ENCODE data around the gene GPR160.

GPR160 gene

GRCh38 chr3:170044271-170044670 lies 6.5 kb downstream of the GPR160 start:
- H2AFZ ChIP-seq (ENCODE audit: low read length): no peak overlapping the region
- H3K9me3 ChIP-seq (ENCODE audit: insufficient read depth, low read depth, low read length): no peaks in the 10 kb centered on the region
- H4K20me1 ChIP-seq (ENCODE audit: insufficient read depth, low read length, poor library complexity, severe bottlenecking): no peaks in the 10 kb centered on the region
- TF ChIP-seq CTCF (conservative IDR thresholded peaks at IDR 0.05; ENCODE audit: low read length) (no peak), EZH2phosphoT487 (IDR thresholded peaks at IDR 0.05; ENCODE audit: borderline replicate concordance) (no peak)
- H3F3A ChIP-seq (ENCODE audit: low read depth): no peaks in the 10 kb centered on the region
- H3K27me3 ChIP-seq (ENCODE audit: insufficient read depth, low read length, poor library complexity, severe bottlenecking): no peaks in the 10 kb centered on the region
- no peaks in the 10 kb centered on the region for H3K9me2 ChIP-seq (replicated peaks; ENCODE audit: low read depth, low read length)
- H3K79me2 ChIP-seq (ENCODE audit: insufficient read depth, low read length): no peaks in the 10 kb centered on the region
- H3K36me3 ChIP-seq (ENCODE audit: insufficient read depth, low read length): no peaks in the 10 kb centered on the region
- no peak overlapping the region for H3K4me2 ChIP-seq (ENCODE audit: low read depth, low read length, poor library complexity, severe bottlenecking)
- no peaks in the 10 kb centered on the region for H3K4me1 ChIP-seq (ENCODE audit: insufficient read depth, low read length, poor library complexity, severe bottlenecking)
- H3K9ac ChIP-seq (ENCODE audit: low read depth, low read length, poor library complexity, severe bottlenecking): no peak overlapping the region
- H3K4me3 ChIP-seq (ENCODE audit: low read length, poor library complexity, severe bottlenecking): no peak overlapping the region

GRCh38 chr3:170044795-170045244 lies 7.0 kb downstream of the GPR160 start:
- H3K27me3 ChIP-seq (ENCODE audit: insufficient read depth, low read length, poor library complexity, severe bottlenecking): no peaks in the 10 kb centered on the region
- H3K79me2 ChIP-seq (ENCODE audit: insufficient read depth, low read length): no peaks in the 10 kb centered on the region
- no peaks in the 10 kb centered on the region for H3K9me3 ChIP-seq (ENCODE audit: insufficient read depth, low read depth, low read length)
- no peaks in the 10 kb centered on the region for H4K20me1 ChIP-seq (ENCODE audit: insufficient read depth, low read length, poor library complexity, severe bottlenecking)
- H3K9ac ChIP-seq (ENCODE audit: low read depth, low read length, poor library complexity, severe bottlenecking): no peak overlapping the region
- H3K36me3 ChIP-seq (ENCODE audit: insufficient read depth, low read length): no peaks in the 10 kb centered on the region
- TF ChIP-seq EZH2phosphoT487 (IDR thresholded peaks at IDR 0.05; ENCODE audit: borderline replicate concordance): no peak
- no peak for TF ChIP-seq CTCF (conservative IDR thresholded peaks at IDR 0.05; ENCODE audit: low read length)
- no peak overlapping the region for H3K4me3 ChIP-seq (ENCODE audit: low read length, poor library complexity, severe bottlenecking)
- no peaks in the 10 kb centered on the region for H3K4me1 ChIP-seq (ENCODE audit: insufficient read depth, low read length, poor library complexity, severe bottlenecking)
- no peaks in the 10 kb centered on the region for H3K9me2 ChIP-seq (replicated peaks; ENCODE audit: low read depth, low read length)
- H2AFZ ChIP-seq (ENCODE audit: low read length): no peak overlapping the region
- no peak overlapping the region for H3K4me2 ChIP-seq (ENCODE audit: low read depth, low read length, poor library complexity, severe bottlenecking)
- H3F3A ChIP-seq (ENCODE audit: low read depth): no peaks in the 10 kb centered on the region

GRCh38 chr3:170046269-170047132 lies 8.7 kb downstream of the GPR160 start:
- H3K4me1 ChIP-seq (ENCODE audit: insufficient read depth, low read length, poor library complexity, severe bottlenecking): no peaks in the 10 kb centered on the region

More at GRCh38 chr3:170046269-170047132, 8.7 kb downstream of the GPR160 start:
- no peak overlapping the region for H3K4me3 ChIP-seq (ENCODE audit: low read length, poor library complexity, severe bottlenecking)
- H3K36me3 ChIP-seq (ENCODE audit: insufficient read depth, low read length): no peaks in the 10 kb centered on the region
- no peak for TF ChIP-seq CTCF (conservative IDR thresholded peaks at IDR 0.05; ENCODE audit: low read length)
- TF ChIP-seq EZH2phosphoT487 (IDR thresholded peaks at IDR 0.05; ENCODE audit: borderline replicate concordance): no peak
- H3K9me3 ChIP-seq (ENCODE audit: insufficient read depth, low read depth, low read length): no peaks in the 10 kb centered on the region
- H3K27me3 ChIP-seq (ENCODE audit: insufficient read depth, low read length, poor library complexity, severe bottlenecking): no peaks in the 10 kb centered on the region
- H3K9ac ChIP-seq (ENCODE audit: low read depth, low read length, poor library complexity, severe bottlenecking): no peak overlapping the region
- H3K4me2 ChIP-seq (ENCODE audit: low read depth, low read length, poor library complexity, severe bottlenecking): no peak overlapping the region
- H4K20me1 ChIP-seq (ENCODE audit: insufficient read depth, low read length, poor library complexity, severe bottlenecking): no peaks in the 10 kb centered on the region
- H3K9me2 ChIP-seq (replicated peaks; ENCODE audit: low read depth, low read length): no peaks in the 10 kb centered on the region
- peak overlapping the region; percentile 50 for H2AFZ ChIP-seq (ENCODE audit: low read length)
- no peaks in the 10 kb centered on the region for H3F3A ChIP-seq (ENCODE audit: low read depth)
- H3K79me2 ChIP-seq (ENCODE audit: insufficient read depth, low read length): no peaks in the 10 kb centered on the region

Measured in Loucy (cell line).